ENCODE data around the gene MPHOSPH6. TPM values are rescaled to one million over a fixed set of nuclear protein-coding genes. Genes with fewer than 3 reads are reported as not detected.

MPHOSPH6 gene
- total RNA-seq, 1 donor from 2014 or later, result 50.5 TPM

GRCh38 chr16:82156761-82157533 lies 13.1 kb downstream of the MPHOSPH6 start:
- Mint-ChIP-seq H3K4me3 (no peak overlapping the region), H3K27ac (ENCODE audit: unreplicated experiment) (no peak overlapping the region), H3K9me3 (peaks cover 3% of the 10 kb centered on the region), H3K36me3 (ENCODE audit: low read depth) (peaks cover 42% of the 10 kb centered on the region), H3K4me1 (peaks cover 14% of the 10 kb centered on the region), H3K27me3 (ENCODE audit: low read depth) (no peaks in the 10 kb centered on the region)
- DNase-seq (ENCODE audit: low read depth, low spot score), result no peak
- TF ChIP-seq, protein P1, sequence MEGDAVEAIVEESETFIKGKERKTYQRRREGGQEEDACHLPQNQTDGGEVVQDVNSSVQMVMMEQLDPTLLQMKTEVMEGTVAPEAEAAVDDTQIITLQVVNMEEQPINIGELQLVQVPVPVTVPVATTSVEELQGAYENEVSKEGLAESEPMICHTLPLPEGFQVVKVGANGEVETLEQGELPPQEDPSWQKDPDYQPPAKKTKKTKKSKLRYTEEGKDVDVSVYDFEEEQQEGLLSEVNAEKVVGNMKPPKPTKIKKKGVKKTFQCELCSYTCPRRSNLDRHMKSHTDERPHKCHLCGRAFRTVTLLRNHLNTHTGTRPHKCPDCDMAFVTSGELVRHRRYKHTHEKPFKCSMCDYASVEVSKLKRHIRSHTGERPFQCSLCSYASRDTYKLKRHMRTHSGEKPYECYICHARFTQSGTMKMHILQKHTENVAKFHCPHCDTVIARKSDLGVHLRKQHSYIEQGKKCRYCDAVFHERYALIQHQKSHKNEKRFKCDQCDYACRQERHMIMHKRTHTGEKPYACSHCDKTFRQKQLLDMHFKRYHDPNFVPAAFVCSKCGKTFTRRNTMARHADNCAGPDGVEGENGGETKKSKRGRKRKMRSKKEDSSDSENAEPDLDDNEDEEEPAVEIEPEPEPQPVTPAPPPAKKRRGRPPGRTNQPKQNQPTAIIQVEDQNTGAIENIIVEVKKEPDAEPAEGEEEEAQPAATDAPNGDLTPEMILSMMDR (conservative IDR thresholded peaks at IDR 0.05), result no peak

DNA sequence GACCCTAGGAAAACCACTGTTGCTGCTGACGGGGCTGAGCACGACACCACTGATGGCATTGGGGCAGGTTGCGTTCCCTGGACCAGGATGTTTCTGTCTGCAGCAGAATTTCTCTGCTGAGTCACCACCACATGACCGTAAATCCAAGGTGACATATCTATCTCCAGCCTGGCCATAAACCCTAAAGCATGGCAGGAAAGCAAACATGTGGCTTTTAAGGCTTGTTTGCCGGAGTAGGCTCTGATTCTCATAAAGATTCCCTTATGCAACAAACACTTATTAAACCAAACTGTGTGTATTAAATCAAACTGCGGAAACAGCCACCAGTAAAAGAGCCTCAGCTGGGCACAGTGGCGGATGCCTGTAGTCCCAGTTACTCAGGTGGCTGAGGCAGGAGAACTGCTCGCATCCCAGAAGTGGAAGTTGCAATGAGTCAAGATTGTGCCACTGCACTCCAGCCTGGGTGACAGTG lies 17.3 kb downstream of the MPHOSPH6 start:
- Mint-ChIP-seq H3K27me3 (ENCODE audit: low read depth) (no peaks in the 10 kb centered on the region), H3K27ac (ENCODE audit: unreplicated experiment) (no peak overlapping the region), H3K36me3 (ENCODE audit: low read depth) (peaks cover 42% of the 10 kb centered on the region), H3K4me1 (peaks cover 14% of the 10 kb centered on the region), H3K4me3 (no peak overlapping the region), H3K9me3 (peaks cover 3% of the 10 kb centered on the region)
- TF ChIP-seq, protein P1 (conservative IDR thresholded peaks at IDR 0.05), result no peak
- no peak for DNase-seq (ENCODE audit: low read depth, low spot score)

DNA sequence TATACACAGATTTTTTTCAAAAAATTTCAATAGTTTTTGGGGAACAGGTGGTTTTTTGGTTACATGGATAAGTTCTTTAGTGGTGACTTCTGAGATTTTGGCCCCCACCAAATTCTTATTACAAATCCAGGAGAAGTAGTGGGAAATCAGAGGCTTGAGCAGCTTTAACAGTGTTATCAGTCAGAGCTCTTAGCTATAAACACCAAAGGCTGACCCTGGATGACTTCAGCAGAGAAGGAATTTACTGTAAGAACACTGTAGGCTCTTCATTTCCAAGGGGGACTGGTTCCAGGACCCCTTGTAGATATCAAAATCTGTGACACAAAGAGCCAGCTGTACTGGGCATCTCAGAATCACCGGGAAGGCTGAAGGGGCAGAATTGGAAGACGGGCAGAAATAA lies 17.8 kb downstream of the MPHOSPH6 start:
- H3K9me3 Mint-ChIP-seq, result peaks cover 3% of the 10 kb centered on the region
- H3K4me3 Mint-ChIP-seq, result no peak overlapping the region
- no peaks in the 10 kb centered on the region for H3K27me3 Mint-ChIP-seq (ENCODE audit: low read depth)
- no peak overlapping the region for H3K27ac Mint-ChIP-seq (ENCODE audit: unreplicated experiment)
- H3K36me3 Mint-ChIP-seq (ENCODE audit: low read depth), result peaks cover 42% of the 10 kb centered on the region
- peaks cover 18% of the 10 kb centered on the region for H3K4me1 Mint-ChIP-seq
- TF ChIP-seq, protein P1 (conservative IDR thresholded peaks at IDR 0.05), result no peak
- no peak for DNase-seq (ENCODE audit: low read depth, low spot score)

DNA sequence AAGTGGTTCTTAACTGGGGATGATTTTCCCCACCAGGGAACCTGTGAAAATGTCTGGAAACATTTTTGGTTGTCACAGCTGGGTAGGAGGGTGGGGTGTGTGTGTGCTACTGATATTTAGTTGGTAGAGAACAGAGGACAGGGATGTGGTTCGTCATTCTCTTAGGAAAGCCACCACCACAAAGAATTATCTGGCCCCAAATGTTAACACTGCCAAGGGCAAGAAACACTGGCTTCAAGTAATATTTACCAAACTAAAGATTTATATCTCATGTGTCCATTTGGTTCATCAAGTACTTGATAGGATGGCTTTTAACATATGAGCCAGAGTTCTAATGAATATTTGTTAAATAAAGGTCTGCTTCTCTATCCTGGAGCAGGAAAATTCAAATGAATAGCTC lies 19.5 kb downstream of the MPHOSPH6 start:
- peaks cover 35% of the 10 kb centered on the region for H3K4me1 Mint-ChIP-seq
- H3K27me3 Mint-ChIP-seq (ENCODE audit: low read depth), result no peaks in the 10 kb centered on the region
- TF ChIP-seq, protein P1 (conservative IDR thresholded peaks at IDR 0.05), result no peak
- H3K9me3 Mint-ChIP-seq, result peaks cover 7% of the 10 kb centered on the region
- no peak overlapping the region for H3K27ac Mint-ChIP-seq (ENCODE audit: unreplicated experiment)
- peaks cover 55% of the 10 kb centered on the region for H3K36me3 Mint-ChIP-seq (ENCODE audit: low read depth)
- H3K4me3 Mint-ChIP-seq, result no peak overlapping the region
- DNase-seq (ENCODE audit: low read depth, low spot score), result no peak

- Mint-ChIP-seq H3K9me3 (peaks cover 6% of the 10 kb centered on the region), H3K4me3 (no peak overlapping the region), H3K27me3 (ENCODE audit: low read depth) (no peaks in the 10 kb centered on the region), H3K27ac (ENCODE audit: unreplicated experiment) (no peak overlapping the region), H3K36me3 (ENCODE audit: low read depth) (peaks cover 54% of the 10 kb centered on the region), H3K4me1 (peaks cover 38% of the 10 kb centered on the region)
- TF ChIP-seq, protein P1 (conservative IDR thresholded peaks at IDR 0.05), result no peak
- no peak for DNase-seq (ENCODE audit: low read depth, low spot score)
These were observed 20.5 kb downstream of the MPHOSPH6 start for GRCh38 chr16:82149536-82149935.

Data from neural crest cell (in vitro differentiated cells).